GM12878 (cell line): ENCODE data around the gene C5. TPM values are rescaled to one million over a fixed set of nuclear protein-coding genes. Genes with fewer than 3 reads are reported as not detected.
"Not testable (repeated sequence)": the region's sequence is repeated elsewhere in the genome, so short reads cannot be mapped to it uniquely, and the experiment has no call there.

Source experiments
- ATAC-seq: fragments of 200-7000 bp; cut with Tn5 transposase; 3 replicates; pipeline ENCODE4 v1.9.1; 2020; ENCODE audit warnings: mild to moderate bottlenecking, moderate library complexity
- BruUV-seq: library from RNA; stranded (reverse); fragments of 400-500 nt; replicated peaks from 2 replicates; lab custom pipeline; 2021; lab: Mats Ljungman, UMichigan
- CTCF ChIA-PET: fragments of 300-600 bp; sonication (Branson Sonifier 250); formaldehyde crosslinking; extraction: SDS; loops from one replicate; lab custom pipeline; 2021; ENCODE audit warnings: inconsistent platforms; lab: Yijun Ruan, JAX
- POLR2A ChIA-PET: fragments of 350-600 bp; formaldehyde crosslinking; extraction: SDS; loops from one replicate; lab custom pipeline; 2021; ENCODE audit warnings: inconsistent platforms; lab: Charles Lee
- RAD21 ChIA-PET: fragments of 300-600 bp; sonication (Branson Sonifier 250); formaldehyde crosslinking; loops from one replicate; lab custom pipeline; 2023; ENCODE audit warnings: antibody characterized with exemption; ENCODE audit not compliant: unreplicated experiment; lab: Charles Lee
- SMC1A ChIA-PET: fragments of 300-600 bp; sonication (Branson Sonifier 250); formaldehyde crosslinking; loops from one replicate; lab custom pipeline; 2023; ENCODE audit not compliant: unreplicated experiment, uncharacterized antibody; lab: Charles Lee
- DNase-seq: peaks from one replicate; pipeline ENCODE4 v3.0.0-alpha.2; 2011; ENCODE audit warnings: low read depth, low spot score
- FAIRE-seq: peaks from 3 replicates; lab custom pipeline; 2011; peaks lifted over from hg19 to GRCh38; lab: Jason Lieb, UNC
- H2AFZ ChIP-seq: 2 replicates; pipeline ENCODE4 v1.6.0; 2011; ENCODE audit warnings: low read depth, low read length, control low read depth; ENCODE audit not compliant: control insufficient read depth
- H3K27ac ChIP-seq: 2 replicates; pipeline ENCODE4 v1.5.1; 2011; ENCODE audit warnings: control low read depth; ENCODE audit not compliant: control insufficient read depth, insufficient read depth
- H3K27me3 ChIP-seq, 2 experiments: replicated peaks in 1 of 2; 2 replicates each; pipeline versions ENCODE4 v1.6.0 to v1.6.1; 2011; ENCODE audit warnings: low read length in 1 of 2; ENCODE audit not compliant: control insufficient read depth in 2 of 2, insufficient read depth in 2 of 2
- H3K36me3 ChIP-seq, 2 experiments: 2 replicates each; pipeline ENCODE4 v1.5.1; 2011; ENCODE audit warnings: low read length in 1 of 2; ENCODE audit not compliant: control insufficient read depth in 2 of 2, insufficient read depth in 2 of 2
- H3K4me1 ChIP-seq: 2 replicates; pipeline ENCODE4 v1.6.1; 2011; ENCODE audit warnings: mild to moderate bottlenecking, low read length, moderate library complexity, mixed read lengths; ENCODE audit not compliant: control insufficient read depth, insufficient read depth
- H3K4me2 ChIP-seq: 2 replicates; pipeline ENCODE4 v1.6.0; 2011; ENCODE audit warnings: control low read depth; ENCODE audit not compliant: control insufficient read depth, insufficient read depth
- H3K4me3 ChIP-seq: fragments of 200-600 bp; sonication (generic); 2 replicates; pipeline ENCODE4 v1.5.1; 2016
- H3K79me2 ChIP-seq: 2 replicates; pipeline ENCODE4 v1.6.0; 2011; ENCODE audit warnings: low read length; ENCODE audit not compliant: control insufficient read depth, insufficient read depth
- H3K9ac ChIP-seq: 2 replicates; pipeline ENCODE4 v1.8.0; 2011; ENCODE audit warnings: low read length, control low read depth, mixed read lengths; ENCODE audit not compliant: control insufficient read depth, insufficient read depth
- H3K9me3 ChIP-seq: replicated peaks from 3 replicates; pipeline ENCODE4 v1.5.1; 2011; ENCODE audit warnings: mild to moderate bottlenecking, low read length; ENCODE audit not compliant: control insufficient read depth, insufficient read depth
- H4K20me1 ChIP-seq: 2 replicates; pipeline ENCODE4 v1.6.0; 2011; ENCODE audit not compliant: control insufficient read depth, insufficient read depth
- CEBPB ChIP-seq, 2 experiments: fragments of 150-350 bp in 1 of 2; IDR thresholded peaks; 2 replicates each; pipeline ENCODE4 v1.6.1; 2012 to 2014; ENCODE audit warnings: low read depth in 2 of 2, low read length in 2 of 2, borderline replicate concordance in 1 of 2, inconsistent platforms in 1 of 2
- HDAC2 ChIP-seq: fragments of 200-600 bp; sonication (generic); IDR thresholded peaks from 2 replicates; pipeline ENCODE4 v1.6.1; 2017
- MEF2B ChIP-seq: fragments of 450-650 bp; IDR thresholded peaks from 2 replicates; pipeline ENCODE4 v1.6.1; 2018; ENCODE audit warnings: mild to moderate bottlenecking, moderate library complexity; ENCODE audit not compliant: partially characterized antibody, poor library complexity, severe bottlenecking
- MLLT1 ChIP-seq: fragments of 450-650 bp; IDR thresholded peaks from 2 replicates; pipeline ENCODE4 v1.6.1; 2016; ENCODE audit warnings: mild to moderate bottlenecking
- POLR2AphosphoS2 ChIP-seq: IDR thresholded peaks from 2 replicates; pipeline ENCODE4 v1.6.1; 2011; ENCODE audit warnings: low read depth, mild to moderate bottlenecking, low read length, improper control_type of control experiment, moderate library complexity
- RCOR1 ChIP-seq: conservative IDR thresholded peaks from 2 replicates; pipeline ENCODE4 v1.6.1; 2012; ENCODE audit warnings: low read depth, low read length, improper control_type of control experiment
- ZNF687 ChIP-seq: fragments of 450-650 bp; IDR thresholded peaks from 2 replicates; pipeline ENCODE4 v1.6.1; 2017; ENCODE audit warnings: mild to moderate bottlenecking, moderate library complexity
- WGBS: methylation state at CpG from one replicate; pipeline ENCODE4 v1.1.6; 2016; ENCODE audit warnings: low lambda C conversion rate; ENCODE audit not compliant: insufficient replicate concordance, insufficient coverage; ENCODE audit errors: missing lambda C conversion rate; 5-methylcytosine and 5-hydroxymethylcytosine counted together
- in situ Hi-C: fragments of 300-500 bp; cut with MboI; formaldehyde crosslinking; loops from 9 replicates; pipeline ENCODE4 v1.14.3; 2018; ENCODE audit warnings: mixed read lengths
- intact Hi-C: fragments of 100-400 bp; cut with micrococcal nuclease; formaldehyde crosslinking; loops from one replicate; pipeline ENCODE4 v1.14.2; 2022; ENCODE audit not compliant: unreplicated experiment
- polyA plus RNA-seq, 11 experiments: library from polyadenylated mRNA; depleted of rRNA in 4 of 11; unstranded in 6 of 11; stranded (reverse) in 5 of 11; fragments of >200 nt; fragmentation: Nextera tagmentation in 4 of 11; fragmentation: Illumina TruSeq in 1 of 11; extraction: Ambion mirVana in 4 of 11; extraction: Trizol in 1 of 11; gene quantifications; 1 replicate in 1 of 11; 2 replicates in 10 of 11; pipeline versions ENCODE4 v1.2.1 to v1.2.3, GENCODE V29; 2011 to 2016; ENCODE audit warnings: inconsistent platforms in 2 of 11, missing spikeins in 2 of 11, low read depth in 1 of 11
- total RNA-seq, 4 experiments: library from RNA; depleted of rRNA in 3 of 4; stranded (reverse); fragments of >200 nt in 3 of 4; fragmentation: Illumina TruSeq in 1 of 4; extraction: Trizol in 1 of 4; gene quantifications; 2 replicates each; pipeline versions ENCODE4 v1.2.1 to v1.2.3, GENCODE V29; 2013 to 2021

Gene C5
- total and polyA plus RNA-seq, 10 of the 15 experiments (the other 5 are each of a cell fraction or from before 2014, with no cell fraction given): 0.39 to 2.2 (median 1.2) TPM

- 90% methylated on average over 2 of the region's 2 CpGs for WGBS
- Histone ChIP-seq H3K4me2 (no peak overlapping the region), H3K9ac (no peak overlapping the region), H3K36me3 (no peaks in the 10 kb centered on the region), H3K27ac (no peak overlapping the region), H2AFZ (no peak overlapping the region), H3K9me3 (no peaks in the 10 kb centered on the region), H3K4me3 (no peak overlapping the region), H3K4me1 (no peaks in the 10 kb centered on the region), H4K20me1 (no peaks in the 10 kb centered on the region), H3K27me3 (no peaks in the 10 kb centered on the region), H3K79me2 (no peaks in the 10 kb centered on the region)
- no peak for FAIRE-seq
- ChIA-PET POLR2A (no interaction called here), RAD21 (no interaction called here), CTCF (interaction anchor here (1.3 to 6.0 kb wide), 2 partner anchors 22 to 52 kb away, joined by 3 to 49 read pairs; no protein-coding TSS in a partner anchor), SMC1A (interaction anchor here (1.0 kb wide), 1 partner anchor 22 kb away, joined by 5 read pairs; no protein-coding TSS in a partner anchor)
- TF ChIP-seq CEBPB (IDR thresholded peaks at IDR 0.05; ENCODE audit: borderline replicate concordance in 1 of 2, low read depth in 2 of 2, low read length in 2 of 2) (no peak), HDAC2 (no peak), ZNF687 (no peak), POLR2AphosphoS2 (no peak), MEF2B (no peak), RCOR1 (no peak), MLLT1 (no peak)
- intact Hi-C loops: no loop called here
- no peak for DNase-seq
- no TSS peak for BruUV-seq
- ATAC-seq: no peak
- in situ Hi-C loops: no loop called here
Observed at GRCh38 chr9:121038362-121038761, 11.7 kb downstream of the C5 start.

- POLR2A ChIA-PET, intact Hi-C loops, BruUV-seq: not testable (repeated sequence)
Observed at GRCh38 chr9:121035717-121036116, 14.4 kb downstream of the C5 start.

More at GRCh38 chr9:121035717-121036116, 14.4 kb downstream of the C5 start:
- H2AFZ ChIP-seq, H3K27me3 ChIP-seq, H3K36me3 ChIP-seq, ATAC-seq, H3K9ac ChIP-seq, H4K20me1 ChIP-seq, H3K4me3 ChIP-seq, H3K4me1 ChIP-seq, H3K79me2 ChIP-seq, H3K4me2 ChIP-seq, H3K27ac ChIP-seq, DNase-seq, in situ Hi-C loops, H3K9me3 ChIP-seq, FAIRE-seq: not testable (repeated sequence)
- SMC1A ChIA-PET: interaction anchor here (0.7 to 2.5 kb wide), 5 partner anchors 18 to 280 kb away, joined by 3 to 14 read pairs (median 4); no protein-coding TSS in a partner anchor
- RAD21 ChIA-PET: interaction anchor here (0.7 to 1.2 kb wide), 2 partner anchors 24 to 280 kb away, joined by 3 read pairs; no protein-coding TSS in a partner anchor
- CTCF ChIA-PET: interaction anchor here (1.0 to 6.0 kb wide), 9 partner anchors 9 to 280 kb away, joined by 3 to 49 read pairs (median 3); no protein-coding TSS in a partner anchor
